Natural killer cell (primary cell): ENCODE results near the gene LAMA5. TPM values are rescaled to one million over a fixed set of nuclear protein-coding genes. Genes with fewer than 3 reads are reported as not detected.

Experiments used
- ATAC-seq, 3 donors: fragments of 150-1000 bp in 2 of 3; fragments of 200-7000 bp in 1 of 3; cut with Tn5 transposase; 1 replicate in 1 of 3; 2 replicates in 2 of 3; pipeline ENCODE4 v1.10.0; 2021; ENCODE audit warnings: mild to moderate bottlenecking in 2 of 3, moderate library complexity in 2 of 3
- DNase-seq, 2 donors: peaks; one replicate each; pipeline versions ENCODE4 v3.0.0 to v3.0.0-alpha.2; 2013 to 2021; ENCODE audit warnings: mixed read lengths in 1 of 2
- H3K27ac ChIP-seq: one replicate; pipeline ENCODE4 v1.5.1; 2013; ENCODE audit warnings: mild to moderate bottlenecking, low read length
- H3K27me3 ChIP-seq: one replicate; pipeline ENCODE4 v1.6.1; 2013; ENCODE audit warnings: low read length; ENCODE audit not compliant: control insufficient read depth, insufficient read depth
- H3K36me3 ChIP-seq: one replicate; pipeline ENCODE4 v1.6.1; 2013; ENCODE audit warnings: low read length; ENCODE audit not compliant: control insufficient read depth, insufficient read depth
- H3K4me1 ChIP-seq: one replicate; pipeline ENCODE4 v1.6.1; 2013; ENCODE audit warnings: low read length; ENCODE audit not compliant: control insufficient read depth, insufficient read depth
- H3K4me3 ChIP-seq: one replicate; pipeline ENCODE4 v1.5.1; 2013; ENCODE audit warnings: low read length
- H3K9me3 ChIP-seq: one replicate; pipeline ENCODE4 v1.6.1; 2013; ENCODE audit warnings: low read length; ENCODE audit not compliant: control insufficient read depth, insufficient read depth
- H3K27ac Mint-ChIP-seq, 2 donors: one replicate each; pipeline ENCODE4 v1.8.0; 2022; ENCODE audit warnings: mild to moderate bottlenecking in 2 of 2, mixed read lengths in 2 of 2, moderate library complexity in 1 of 2
- H3K27me3 Mint-ChIP-seq, 2 donors: one replicate each; pipeline ENCODE4 v1.8.0; 2022; ENCODE audit warnings: low read depth in 2 of 2, mixed read lengths in 2 of 2
- H3K36me3 Mint-ChIP-seq: one replicate; pipeline ENCODE4 v1.8.0; 2022; ENCODE audit warnings: mixed read lengths
- H3K4me1 Mint-ChIP-seq, 2 donors: one replicate each; pipeline ENCODE4 v1.8.0; 2022; ENCODE audit warnings: mixed read lengths in 2 of 2
- H3K4me3 Mint-ChIP-seq: one replicate; pipeline ENCODE4 v1.8.0; 2022; ENCODE audit warnings: mild to moderate bottlenecking, moderate library complexity, mixed read lengths
- H3K9me3 Mint-ChIP-seq, 2 donors: one replicate each; pipeline ENCODE4 v1.8.0; 2022; ENCODE audit warnings: mixed read lengths in 2 of 2
- CTCF ChIP-seq: fragments of 200-600 bp; IDR thresholded peaks from one replicate; pipeline ENCODE4 v1.8.0; 2022; ENCODE audit warnings: antibody characterized with exemption
- WGBS: methylation state at CpG from one replicate; pipeline ENCODE4 v1.1.7; 2013; ENCODE audit warnings: missing lambda C conversion rate; ENCODE audit not compliant: insufficient coverage; 5-methylcytosine and 5-hydroxymethylcytosine counted together
- intact Hi-C: fragments of 100-400 bp; cut with micrococcal nuclease; formaldehyde crosslinking; loops from one replicate; pipeline ENCODE4 v1.14.2; 2022
- total RNA-seq, 4 donors: library from RNA; stranded (reverse); fragments of 120-200 nt in 1 of 4; gene quantifications; one replicate each; pipeline versions ENCODE4 v1.2.3 to v1.2.4, GENCODE V29; 2013 to 2022

LAMA5 gene
- total RNA-seq, 3 donors from 2014 or later (not counting 1 experiment from before 2014, with no cell fraction given): 1.0 to 4.3 (median 1.4) TPM

GRCh38 chr20:62289898-62290297 lies 77.2 kb downstream of the LAMA5 start:
- H3K27me3 ChIP-seq: no peaks in the 10 kb centered on the region
- ATAC-seq (no peak), DNase-seq (no peak)
- H3K9me3 ChIP-seq: no peaks in the 10 kb centered on the region
- no peaks in the 10 kb centered on the region for H3K36me3 Mint-ChIP-seq
- H3K36me3 ChIP-seq: peaks cover 41% of the 10 kb centered on the region
- no peak overlapping the region for H3K27ac ChIP-seq
- H3K4me1 ChIP-seq: peaks cover 29% of the 10 kb centered on the region
- intact Hi-C loops: no loop called here
- no peak overlapping the region for H3K4me3 Mint-ChIP-seq
- no peak for TF ChIP-seq CTCF
- H3K4me1 Mint-ChIP-seq: peaks cover 27 to 37% of the 10 kb centered on the region in 2 donors
- 98% methylated on average over 8 of the region's 8 CpGs for WGBS
- H3K27ac Mint-ChIP-seq: no peak overlapping the region
- no peaks in the 10 kb centered on the region for H3K27me3 Mint-ChIP-seq
- H3K9me3 Mint-ChIP-seq: no peaks in the 10 kb centered on the region
- no peak overlapping the region for H3K4me3 ChIP-seq

GRCh38 chr20:62289131-62289530 lies 78.0 kb downstream of the LAMA5 start:
- Histone ChIP-seq H3K27me3 (no peaks in the 10 kb centered on the region), H3K27ac (no peak overlapping the region), H3K36me3 (peaks cover 43% of the 10 kb centered on the region), H3K4me1 (peaks cover 29% of the 10 kb centered on the region), H3K9me3 (no peaks in the 10 kb centered on the region), H3K4me3 (no peak overlapping the region)
- no peak for ATAC-seq
- H3K9me3 Mint-ChIP-seq: no peaks in the 10 kb centered on the region
- intact Hi-C loops: no loop called here
- DNase-seq: no peak
- no peaks in the 10 kb centered on the region for H3K27me3 Mint-ChIP-seq
- WGBS: 89% methylated on average over 13 of the region's 14 CpGs
- H3K4me1 Mint-ChIP-seq: peaks cover 25 to 36% of the 10 kb centered on the region in 2 donors
- no peak for TF ChIP-seq CTCF
- H3K4me3 Mint-ChIP-seq: no peak overlapping the region
- H3K36me3 Mint-ChIP-seq: no peaks in the 10 kb centered on the region
- peak overlapping the region in 1 of 2 donors; percentile 78 for H3K27ac Mint-ChIP-seq

- H3K9me3 Mint-ChIP-seq: no peaks in the 10 kb centered on the region
- intact Hi-C loops: no loop called here
- H3K27me3 ChIP-seq: no peaks in the 10 kb centered on the region
- 91% methylated on average over 15 of the region's 15 CpGs for WGBS
- peaks cover 4% of the 10 kb centered on the region for H3K36me3 Mint-ChIP-seq
- DNase-seq (no peak), ATAC-seq (no peak)
- H3K4me1 ChIP-seq: peaks cover 28% of the 10 kb centered on the region
- H3K36me3 ChIP-seq: peaks cover 45% of the 10 kb centered on the region
- no peaks in the 10 kb centered on the region for H3K9me3 ChIP-seq
- TF ChIP-seq CTCF: no peak
- no peaks in the 10 kb centered on the region for H3K27me3 Mint-ChIP-seq
- H3K27ac ChIP-seq: no peak overlapping the region
- peak overlapping the region in 1 of 2 donors; percentile 78 for H3K27ac Mint-ChIP-seq
- no peak overlapping the region for H3K4me3 ChIP-seq
- peaks cover 20 to 31% of the 10 kb centered on the region in 2 donors for H3K4me1 Mint-ChIP-seq
- H3K4me3 Mint-ChIP-seq: no peak overlapping the region
Measured at GRCh38 chr20:62288535-62289105, 78.5 kb downstream of the LAMA5 start.
